ENCODE data around the gene SORBS2. TPM values are rescaled to one million over a fixed set of nuclear protein-coding genes. Genes with fewer than 3 reads are reported as not detected.
A peak's percentile ranks its signal among the peaks of the same experiment; 100 is the strongest.

SORBS2 gene
- total RNA-seq, 1 experiment from 2014 or later = not detected

DNA sequence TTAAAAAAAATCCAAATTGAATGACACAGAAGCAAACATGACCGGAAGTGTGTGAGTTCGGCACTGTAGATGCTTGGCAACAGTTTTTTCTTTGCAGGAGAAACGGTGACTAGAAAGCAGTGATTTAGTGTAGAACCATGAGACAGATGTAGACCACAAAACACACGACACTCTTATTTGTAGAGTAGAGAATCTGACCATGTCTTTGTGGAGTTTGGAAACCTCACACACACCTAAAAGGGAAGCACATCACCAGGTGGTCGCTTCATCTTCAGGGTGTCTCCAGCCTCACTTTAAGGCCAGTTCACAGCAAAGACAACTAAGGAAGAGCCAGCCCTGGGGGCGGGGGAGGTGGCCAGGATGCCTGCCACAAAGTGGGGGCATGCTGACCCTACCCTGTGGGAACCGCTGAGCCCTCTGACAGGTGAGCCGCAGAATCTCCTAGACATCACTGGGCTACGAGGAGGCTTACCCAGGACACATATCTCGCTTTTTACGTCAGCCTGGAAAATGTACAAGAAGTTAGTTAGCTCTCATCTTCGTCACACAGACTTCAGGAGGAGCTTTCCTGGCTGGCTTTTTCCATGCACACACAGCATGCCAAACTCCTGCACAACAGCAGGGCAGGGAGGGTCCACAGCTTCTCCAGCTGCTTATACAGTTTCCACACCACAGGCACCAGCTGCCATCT lies 212.3 kb downstream of the SORBS2 start:
- H3K27me3 ChIP-seq = no peaks in the 10 kb centered on the region
- no peak for DNase-seq
- no peak overlapping the region for H3K4me3 ChIP-seq
- peaks cover 7% of the 10 kb centered on the region; the same call in 1 of the 2 replicates for H3K4me1 ChIP-seq
- H3K9me3 ChIP-seq (replicated peaks) = no peaks in the 10 kb centered on the region
- H3K27ac ChIP-seq = no peak overlapping the region
- no peaks in the 10 kb centered on the region for H3K36me3 ChIP-seq

DNA sequence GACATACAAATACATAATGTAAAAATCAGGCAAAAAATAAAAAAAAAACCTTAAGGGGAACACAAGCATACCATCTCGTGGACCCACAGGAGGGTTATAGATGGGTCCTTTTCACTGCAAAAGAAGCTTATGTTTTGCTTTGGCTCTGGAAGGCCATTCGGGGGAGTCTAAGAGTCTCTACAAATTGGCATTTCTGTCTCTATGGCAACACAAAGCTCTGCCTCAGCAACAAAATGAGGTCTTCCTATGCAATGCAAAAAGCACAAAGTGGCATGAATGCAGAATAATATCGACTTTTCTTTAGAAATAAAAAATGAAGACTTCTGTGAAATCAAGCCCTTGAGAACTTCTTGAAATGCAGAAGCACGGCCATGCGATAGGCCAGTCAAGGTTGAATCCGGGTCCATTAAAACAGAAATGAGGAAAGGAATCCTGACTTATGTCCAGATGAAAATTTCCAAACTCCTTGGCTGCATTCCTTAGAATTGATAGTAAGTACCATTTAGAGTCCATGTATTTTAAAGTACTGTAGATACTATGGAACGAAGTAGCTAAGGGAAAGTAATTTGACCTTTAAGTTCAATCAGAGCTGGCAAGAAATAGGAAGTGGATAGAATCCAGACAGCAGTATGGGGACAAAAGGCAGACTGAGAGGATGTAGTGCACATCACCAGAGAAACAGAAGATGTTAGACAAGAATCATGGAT lies 213.0 kb downstream of the SORBS2 start:
- DNase-seq = no peak
- no peaks in the 10 kb centered on the region for H3K36me3 ChIP-seq
- no peak overlapping the region for H3K4me3 ChIP-seq
- no peaks in the 10 kb centered on the region for H3K27me3 ChIP-seq
- no peaks in the 10 kb centered on the region for H3K9me3 ChIP-seq (replicated peaks)
- no peak overlapping the region for H3K27ac ChIP-seq
- H3K4me1 ChIP-seq = peaks cover 7% of the 10 kb centered on the region; the same call in 1 of the 2 replicates

DNA sequence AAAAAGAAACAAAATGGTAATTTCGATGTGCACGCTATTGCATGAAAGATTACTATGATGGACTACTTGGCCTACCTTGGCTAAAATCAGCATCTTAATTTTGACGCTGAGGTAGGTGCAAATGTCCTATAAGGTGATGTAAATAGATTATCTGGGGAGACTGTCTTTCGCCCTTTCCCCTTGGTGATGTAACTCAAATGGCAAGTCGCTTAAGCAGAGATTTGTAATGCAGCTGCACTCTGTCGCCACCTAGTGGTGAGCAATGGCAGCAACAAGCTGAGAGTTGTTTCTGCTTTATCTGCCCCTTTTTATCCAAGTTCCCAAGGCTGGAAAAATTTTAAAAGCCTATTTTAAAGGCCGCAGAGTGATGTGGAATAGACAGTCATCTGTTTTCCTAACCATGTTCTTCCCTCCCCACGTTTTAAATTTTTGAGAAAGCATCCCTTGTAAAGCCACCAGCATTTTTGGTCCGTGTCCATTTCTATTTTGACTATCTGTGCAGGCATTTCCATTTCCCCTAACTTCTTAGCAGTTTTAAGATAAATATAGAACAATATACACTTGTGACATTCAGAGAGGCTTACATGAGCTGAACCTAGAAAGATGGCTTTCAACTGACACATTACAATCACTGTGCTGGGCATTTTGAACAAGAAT lies 214.3 kb downstream of the SORBS2 start:
- H3K4me1 ChIP-seq = peaks cover 7% of the 10 kb centered on the region; the same call in 1 of the 2 replicates
- H3K36me3 ChIP-seq = no peaks in the 10 kb centered on the region
- DNase-seq = peak; percentile 51 to 82
- H3K4me3 ChIP-seq = no peak overlapping the region
- H3K27ac ChIP-seq = no peak overlapping the region
- no peaks in the 10 kb centered on the region for H3K9me3 ChIP-seq (replicated peaks)
- H3K27me3 ChIP-seq = no peaks in the 10 kb centered on the region

DNA sequence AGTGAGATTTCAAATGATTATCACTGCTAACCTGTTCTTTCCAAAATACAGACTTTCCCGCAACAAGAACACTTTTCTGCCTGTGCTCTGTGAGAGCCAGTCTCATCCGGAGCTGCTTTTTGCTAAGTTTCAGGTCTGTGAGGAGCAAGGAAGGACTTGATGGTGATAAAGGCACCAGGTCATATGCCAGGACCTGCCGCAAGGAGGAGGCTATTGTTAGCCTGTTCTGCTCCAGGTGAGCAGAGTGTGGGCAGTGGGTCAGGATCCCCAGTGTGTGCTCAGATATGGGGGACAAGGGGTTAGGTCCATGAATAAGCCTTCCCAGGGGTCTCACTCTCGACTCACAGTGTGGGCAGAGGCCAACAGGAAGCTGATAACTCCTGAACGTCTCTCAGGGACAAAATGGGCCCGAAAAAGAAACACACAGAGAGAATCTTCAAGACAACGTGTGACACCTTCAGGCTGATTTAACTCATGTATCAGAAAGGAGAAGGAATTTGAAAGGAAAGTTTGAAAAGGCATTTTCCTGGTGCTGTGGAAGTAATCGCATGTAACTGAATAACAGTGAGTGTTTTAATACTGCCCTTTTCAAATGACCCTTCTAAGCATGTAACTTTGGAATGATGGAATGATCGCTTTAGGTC lies 219.0 kb downstream of the SORBS2 start:
- Histone ChIP-seq H3K4me3 (no peak overlapping the region), H3K27me3 (no peaks in the 10 kb centered on the region), H3K36me3 (no peaks in the 10 kb centered on the region), H3K9me3 (replicated peaks) (no peaks in the 10 kb centered on the region), H3K27ac (no peak overlapping the region), H3K4me1 (peaks cover 20% of the 10 kb centered on the region)
- DNase-seq = no peak

DNA sequence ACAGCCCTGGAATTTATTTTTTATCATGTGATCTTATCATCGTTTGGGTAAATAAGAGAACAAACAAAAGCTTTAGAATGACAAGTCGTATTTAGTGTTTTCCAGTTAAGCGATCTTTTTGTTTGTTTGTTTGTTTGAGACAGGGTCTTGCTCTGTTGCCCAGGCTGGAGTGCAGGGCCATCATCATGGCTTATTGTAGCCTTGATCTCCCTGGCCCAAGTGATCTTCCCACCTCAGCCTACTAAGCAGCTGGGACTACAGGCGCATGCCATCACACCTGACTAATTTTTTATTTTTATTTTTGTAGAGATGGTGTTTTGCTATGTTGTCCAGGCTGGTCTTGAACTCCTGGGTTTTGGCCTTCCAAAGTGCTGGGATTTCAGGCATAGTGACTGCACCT lies 219.6 kb downstream of the SORBS2 start:
- no peak overlapping the region for H3K27ac ChIP-seq
- no peaks in the 10 kb centered on the region for H3K27me3 ChIP-seq
- no peaks in the 10 kb centered on the region for H3K36me3 ChIP-seq
- no peak for DNase-seq
- H3K9me3 ChIP-seq (replicated peaks) = no peaks in the 10 kb centered on the region
- peaks cover 16% of the 10 kb centered on the region for H3K4me1 ChIP-seq
- H3K4me3 ChIP-seq = no peak overlapping the region

DNA sequence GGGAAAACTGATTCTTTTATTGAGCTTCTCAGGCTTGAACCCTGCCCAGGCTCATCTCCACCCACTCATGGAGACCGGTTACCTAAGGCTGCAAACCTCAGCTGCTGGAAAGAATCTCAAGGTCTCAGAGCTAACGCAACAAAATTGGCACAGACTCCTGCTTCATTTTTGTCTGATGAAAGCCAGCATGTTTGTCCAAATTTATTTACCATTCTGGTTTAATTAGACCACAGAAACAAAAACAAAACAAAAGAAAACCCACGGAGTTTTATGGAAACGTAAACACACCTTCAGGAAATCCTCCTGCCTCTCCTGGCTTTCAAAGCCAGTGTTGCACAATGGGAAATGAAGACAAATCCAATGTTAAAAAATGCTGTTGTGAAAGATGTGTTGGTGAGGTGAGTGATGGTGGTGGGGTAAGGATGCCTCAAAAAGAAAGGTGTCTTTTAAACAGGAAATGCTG lies 220.3 kb downstream of the SORBS2 start:
- Histone ChIP-seq H3K4me3 (no peak overlapping the region), H3K36me3 (no peaks in the 10 kb centered on the region), H3K27me3 (no peaks in the 10 kb centered on the region), H3K4me1 (peaks cover 13% of the 10 kb centered on the region), H3K9me3 (replicated peaks) (no peaks in the 10 kb centered on the region), H3K27ac (no peak overlapping the region)
- no peak for DNase-seq

DNA sequence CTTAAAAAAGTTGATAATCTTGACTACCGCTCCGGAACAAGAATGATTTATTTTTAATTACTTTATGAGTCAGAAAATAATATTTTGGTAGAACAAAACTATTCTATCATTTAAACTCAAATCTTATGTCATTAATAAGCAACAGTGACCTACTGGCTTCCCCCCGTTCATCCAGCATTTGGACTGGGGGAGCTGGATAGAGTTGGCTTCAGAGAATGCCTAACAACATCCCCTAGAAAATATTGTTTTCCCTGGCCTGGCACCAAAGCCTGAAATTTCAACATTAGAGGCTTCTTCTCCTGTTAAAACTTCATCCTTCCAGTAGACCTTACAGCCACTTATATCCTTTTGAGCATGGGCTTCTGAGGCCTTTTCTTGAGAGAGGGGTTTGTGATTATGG lies 221.0 kb downstream of the SORBS2 start:
- Histone ChIP-seq H3K27me3 (no peaks in the 10 kb centered on the region), H3K4me1 (peaks cover 13% of the 10 kb centered on the region), H3K9me3 (replicated peaks) (no peaks in the 10 kb centered on the region), H3K27ac (no peak overlapping the region), H3K4me3 (no peak overlapping the region), H3K36me3 (no peaks in the 10 kb centered on the region)
- no peak for DNase-seq

DNA sequence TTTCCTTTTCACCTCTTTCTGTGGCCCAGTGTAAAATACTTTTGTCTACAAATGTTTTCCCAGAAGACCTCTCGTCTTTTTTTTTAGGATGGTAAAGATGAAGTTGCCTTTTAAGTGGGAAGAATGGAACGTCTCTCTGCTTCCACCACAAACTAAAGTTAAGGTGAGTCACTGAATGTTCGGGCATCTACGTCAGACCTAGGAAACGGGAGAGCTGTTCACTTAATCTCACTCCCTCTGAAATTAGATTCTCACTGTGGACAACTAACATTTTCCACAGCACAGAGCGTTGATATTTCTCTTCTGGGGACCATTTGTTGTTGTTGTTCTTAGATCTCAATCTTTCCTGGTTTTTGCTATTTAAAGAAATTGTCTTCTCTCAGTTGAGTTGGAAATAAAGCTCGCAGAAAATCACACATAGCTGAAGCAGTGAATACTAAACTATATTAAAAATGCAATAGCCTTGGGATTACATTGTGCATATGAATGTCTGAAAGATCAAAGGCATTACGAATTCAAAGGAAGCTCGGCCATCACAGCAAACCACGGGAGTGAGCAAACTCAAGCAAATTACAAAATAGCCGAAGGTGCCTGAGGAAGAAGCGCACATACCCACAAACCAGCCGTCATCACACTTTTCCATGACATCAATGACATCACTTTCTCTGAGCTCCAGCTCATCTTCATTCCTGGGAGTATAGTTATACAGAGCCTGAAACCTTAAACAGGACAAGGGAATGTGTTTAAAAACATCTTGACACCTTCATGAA lies 222.7 kb downstream of the SORBS2 start:
- no peaks in the 10 kb centered on the region for H3K9me3 ChIP-seq (replicated peaks)
- H3K27ac ChIP-seq = peak overlapping the region; percentile 18; the same call in 1 of the 2 replicates
- H3K4me3 ChIP-seq = no peak overlapping the region
- peaks cover 13% of the 10 kb centered on the region for H3K4me1 ChIP-seq
- H3K27me3 ChIP-seq = no peaks in the 10 kb centered on the region
- peak in 1 of 2 experiments; percentile 31 for DNase-seq
- no peaks in the 10 kb centered on the region for H3K36me3 ChIP-seq

DNA sequence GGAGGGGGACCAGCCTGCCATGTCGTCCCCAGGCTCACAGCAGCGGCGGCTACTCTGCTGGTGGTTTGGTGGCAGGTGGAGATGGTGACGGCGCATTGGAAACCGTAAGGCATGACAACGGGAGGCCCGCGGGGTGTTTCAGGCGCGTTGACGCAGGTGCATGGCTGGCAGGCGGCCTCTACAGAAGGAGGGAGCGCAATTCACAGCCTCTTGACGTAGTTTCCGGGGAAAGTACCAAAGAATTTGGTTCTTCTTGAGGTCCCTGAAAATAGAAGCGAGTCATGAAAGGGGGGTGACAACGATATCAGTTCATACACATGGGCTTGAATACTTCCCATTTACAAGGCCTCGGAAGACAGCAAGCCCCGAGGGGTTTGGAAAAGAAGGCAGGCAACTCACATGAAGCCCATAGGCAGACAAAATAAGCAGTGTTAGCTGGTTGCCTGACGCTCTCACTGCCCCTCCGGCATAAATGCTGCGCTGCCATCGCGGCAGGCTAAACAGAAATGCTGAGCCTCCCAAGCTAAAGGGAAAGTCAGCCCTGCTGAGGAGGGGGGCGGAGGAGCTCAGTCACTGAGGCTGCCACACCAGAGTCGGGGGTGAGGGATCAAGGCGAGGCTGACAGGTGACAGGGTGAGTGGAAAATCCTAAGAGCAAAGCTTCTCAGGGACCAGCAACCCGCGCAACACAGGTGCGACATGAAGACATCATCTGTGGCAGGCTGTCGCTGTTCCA lies 224.4 kb downstream of the SORBS2 start:
- H3K4me3 ChIP-seq = peak overlapping the region; percentile 33
- H3K27me3 ChIP-seq = no peaks in the 10 kb centered on the region
- no peak overlapping the region for H3K27ac ChIP-seq
- peaks cover 18% of the 10 kb centered on the region for H3K4me1 ChIP-seq
- H3K9me3 ChIP-seq (replicated peaks) = no peaks in the 10 kb centered on the region
- DNase-seq = peak in 1 of 2 experiments; percentile 30
- H3K36me3 ChIP-seq = no peaks in the 10 kb centered on the region

DNA sequence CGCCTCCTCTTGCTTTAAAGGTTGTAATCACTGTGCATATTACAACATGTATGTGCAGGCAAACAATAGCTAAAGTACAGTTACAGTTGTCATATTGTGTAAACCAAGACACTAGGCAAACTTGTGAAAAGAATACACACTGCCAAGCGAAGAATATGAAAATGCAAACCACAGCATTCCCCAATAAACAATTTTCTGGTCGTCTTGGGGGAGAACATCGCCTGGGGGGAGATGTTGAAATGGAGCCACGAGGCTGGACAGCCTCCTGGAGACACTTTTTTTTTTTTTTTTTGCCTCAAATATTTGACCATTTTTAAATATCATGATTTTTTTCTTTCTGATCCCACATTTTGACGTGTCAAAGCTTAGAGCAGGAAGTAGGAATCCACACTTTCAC lies 225.0 kb downstream of the SORBS2 start:
- H3K36me3 ChIP-seq = no peaks in the 10 kb centered on the region
- peaks cover 22% of the 10 kb centered on the region for H3K4me1 ChIP-seq
- H3K9me3 ChIP-seq (replicated peaks) = no peaks in the 10 kb centered on the region
- H3K27ac ChIP-seq = no peak overlapping the region
- DNase-seq = no peak
- no peaks in the 10 kb centered on the region for H3K27me3 ChIP-seq
- peak overlapping the region; percentile 33; the same call in 1 of the 2 replicates for H3K4me3 ChIP-seq

DNA sequence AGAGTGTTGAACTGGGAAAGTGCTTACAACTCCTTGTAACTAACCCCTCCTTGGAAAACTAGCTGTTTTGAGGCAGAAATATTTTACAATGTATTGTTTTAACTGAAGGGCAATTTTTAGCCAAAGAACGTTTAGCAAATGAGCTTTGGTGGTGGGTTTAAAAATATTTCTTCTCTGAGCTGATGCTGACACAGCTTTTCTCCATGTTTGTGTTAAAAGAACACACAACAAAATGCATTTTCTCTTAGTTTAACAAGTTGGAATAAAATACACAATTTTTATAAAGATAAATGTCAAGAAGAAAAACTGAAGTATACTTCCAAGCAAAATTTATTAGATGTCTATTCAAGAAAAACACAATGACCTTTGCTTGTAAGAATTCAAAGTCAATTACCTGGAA lies 226.8 kb downstream of the SORBS2 start:
- no peak overlapping the region for H3K27ac ChIP-seq
- H3K27me3 ChIP-seq = no peaks in the 10 kb centered on the region
- no peak for DNase-seq
- no peaks in the 10 kb centered on the region for H3K9me3 ChIP-seq (replicated peaks)
- peaks cover 27% of the 10 kb centered on the region for H3K4me1 ChIP-seq
- no peaks in the 10 kb centered on the region for H3K36me3 ChIP-seq
- no peak overlapping the region for H3K4me3 ChIP-seq

DNA sequence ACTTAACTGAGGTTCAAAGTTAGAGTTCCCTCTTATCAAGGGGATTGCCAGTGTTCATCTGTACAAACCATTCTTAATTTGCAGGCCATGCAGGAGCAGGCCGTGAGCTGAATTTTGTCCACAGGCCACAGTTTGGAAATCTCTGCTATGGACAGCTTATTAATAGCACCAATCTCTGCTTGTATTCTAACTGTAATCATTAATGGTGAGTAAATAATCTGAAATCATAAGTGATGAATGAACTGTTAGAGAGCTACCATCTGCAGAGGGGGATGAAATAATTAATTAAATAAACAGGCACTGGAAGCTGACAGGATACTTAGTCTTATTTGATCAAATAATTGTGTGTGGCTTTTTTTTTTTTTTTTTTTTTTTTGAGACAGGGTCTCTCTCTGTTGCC lies 228.2 kb downstream of the SORBS2 start:
- no peaks in the 10 kb centered on the region for H3K9me3 ChIP-seq (replicated peaks)
- no peaks in the 10 kb centered on the region for H3K27me3 ChIP-seq
- no peaks in the 10 kb centered on the region for H3K36me3 ChIP-seq
- H3K4me1 ChIP-seq = peaks cover 20% of the 10 kb centered on the region
- no peak overlapping the region for H3K27ac ChIP-seq
- H3K4me3 ChIP-seq = no peak overlapping the region
- no peak for DNase-seq

DNA sequence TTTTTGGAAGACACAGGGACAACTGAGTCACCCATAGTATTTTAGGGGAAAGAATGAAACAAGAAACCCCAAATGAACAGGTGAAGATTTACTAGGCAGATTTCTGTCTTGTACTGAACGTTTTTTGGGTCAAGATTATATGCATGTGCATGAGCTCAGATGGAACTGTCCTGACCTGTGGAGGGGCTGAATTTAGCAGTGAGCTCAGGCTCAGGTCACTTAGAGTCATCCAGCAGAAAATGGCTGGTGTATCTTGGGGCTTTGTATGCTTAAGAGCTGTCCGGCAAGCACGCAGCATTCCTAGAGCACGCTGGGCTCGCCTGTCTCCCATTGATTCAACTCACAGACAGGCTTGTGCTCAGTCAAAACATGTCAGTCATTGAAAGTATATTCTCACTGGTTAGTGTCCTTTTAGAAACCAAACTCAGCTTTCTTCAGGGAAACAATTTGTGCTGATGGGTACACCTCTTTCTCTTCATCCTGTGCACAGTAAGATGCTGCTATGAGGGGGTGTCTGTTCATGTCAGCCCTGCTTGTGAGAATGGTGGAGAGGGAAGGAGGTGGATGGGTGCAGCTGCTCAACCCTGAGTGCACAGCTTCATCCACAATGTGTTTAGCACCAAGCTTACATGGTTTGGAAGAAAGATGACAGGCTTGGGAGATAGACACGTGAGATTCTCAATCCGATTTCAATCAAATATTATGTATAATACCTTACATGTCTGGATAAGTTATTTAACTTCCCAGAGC lies 229.2 kb downstream of the SORBS2 start:
- Histone ChIP-seq H3K4me3 (no peak overlapping the region), H3K27ac (no peak overlapping the region), H3K27me3 (no peaks in the 10 kb centered on the region), H3K4me1 (peaks cover 24% of the 10 kb centered on the region), H3K9me3 (replicated peaks) (no peaks in the 10 kb centered on the region), H3K36me3 (no peaks in the 10 kb centered on the region)
- DNase-seq = peak in 1 of 2 experiments; percentile 24

Data from SJCRH30 (cell line).